PC-9 (cell line): ENCODE results near the gene TTLL1. TPM values are rescaled to one million over a fixed set of nuclear protein-coding genes. Genes with fewer than 3 reads are reported as not detected.

ENCODE experiments used
- BruUV-seq: library from RNA; stranded (reverse); fragments of 400-500 nt; replicated peaks from 2 replicates; lab custom pipeline; 2021; lab: Mats Ljungman, UMichigan
- CTCF ChIA-PET: fragments of 300-600 bp; sonication (Branson Sonifier 250); formaldehyde crosslinking; loops from one replicate; lab custom pipeline; 2022; ENCODE audit warnings: antibody characterized with exemption; lab: Charles Lee
- POLR2A ChIA-PET: fragments of 300-600 bp; sonication (Branson Sonifier 250); formaldehyde crosslinking; loops from one replicate; lab custom pipeline; 2022; ENCODE audit warnings: antibody characterized with exemption; ENCODE audit not compliant: unreplicated experiment; lab: Charles Lee
- DNase-seq, 2 experiments: peaks; one replicate each; pipeline versions ENCODE4 v3.0.0 to v3.0.0-alpha.2; 2015 to 2022; ENCODE audit warnings: mixed read lengths in 1 of 2
- H2AFZ ChIP-seq: fragments of 200-600 bp; sonication (generic); 2 replicates; pipeline ENCODE4 v1.8.1; 2017; ENCODE audit warnings: antibody characterized with exemption
- H3F3A ChIP-seq: fragments of 200-600 bp; sonication (generic); 2 replicates; pipeline ENCODE4 v1.8.1; 2017; ENCODE audit warnings: antibody characterized with exemption, mild to moderate bottlenecking, low read depth; ENCODE audit not compliant: insufficient read depth
- H3K27ac ChIP-seq: fragments of 200-600 bp; sonication (generic); 2 replicates; pipeline ENCODE4 v1.6.1; 2016; ENCODE audit warnings: mixed run types
- H3K27me3 ChIP-seq: fragments of 200-600 bp; sonication (generic); 2 replicates; pipeline ENCODE4 v1.6.1; 2016; ENCODE audit warnings: low read depth, mixed run types; ENCODE audit not compliant: insufficient read depth
- H3K36me3 ChIP-seq: fragments of 200-600 bp; sonication (generic); 2 replicates; pipeline ENCODE4 v1.6.1; 2016; ENCODE audit warnings: low read depth, mixed run types
- H3K4me1 ChIP-seq: fragments of 200-600 bp; sonication (generic); replicated peaks from 2 replicates; pipeline ENCODE4 v1.6.1; 2016; ENCODE audit warnings: mixed run types; ENCODE audit not compliant: insufficient read depth
- H3K4me2 ChIP-seq: fragments of 200-600 bp; sonication (generic); 2 replicates; pipeline ENCODE4 v1.6.1; 2017; ENCODE audit warnings: mixed run types
- H3K4me3 ChIP-seq: fragments of 200-600 bp; sonication (generic); 2 replicates; pipeline ENCODE4 v1.6.1; 2016; ENCODE audit warnings: mixed run types
- H3K79me2 ChIP-seq: fragments of 200-600 bp; sonication (generic); 2 replicates; pipeline ENCODE4 v1.6.1; 2017; ENCODE audit warnings: low read depth, mixed run types
- H3K9me2 ChIP-seq: fragments of 200-600 bp; sonication (generic); 2 replicates; pipeline ENCODE4 v1.8.1; 2017; ENCODE audit warnings: mild to moderate bottlenecking; ENCODE audit not compliant: insufficient read depth
- H3K9me3 ChIP-seq: fragments of 200-600 bp; sonication (generic); 2 replicates; pipeline ENCODE4 v1.8.1; 2016; ENCODE audit warnings: low read depth; ENCODE audit not compliant: insufficient read depth
- H4K20me1 ChIP-seq: fragments of 200-600 bp; sonication (generic); 2 replicates; pipeline ENCODE4 v1.8.1; 2017; ENCODE audit not compliant: insufficient read depth
- CTCF ChIP-seq: fragments of 200-600 bp; sonication (generic); conservative IDR thresholded peaks from 2 replicates; pipeline ENCODE4 v1.6.1; 2017; ENCODE audit warnings: mixed run types, antibody characterized with exemption, mild to moderate bottlenecking, moderate library complexity
- EZH2 ChIP-seq: fragments of 200-600 bp; sonication (generic); IDR thresholded peaks from 2 replicates; pipeline ENCODE4 v1.8.0; 2017; ENCODE audit warnings: antibody characterized with exemption, low read depth
- intact Hi-C: fragments of 100-400 bp; cut with micrococcal nuclease; formaldehyde crosslinking; loops from one replicate; pipeline ENCODE4 v1.10.0; 2022; ENCODE audit not compliant: unreplicated experiment
- total RNA-seq: library from RNA; stranded (reverse); gene quantifications from 2 replicates; pipeline ENCODE4 v1.2.3, GENCODE V29; 2021

TTLL1 gene
- total RNA-seq, 1 experiment from 2014 or later, result 7.8 TPM

- H3K27ac ChIP-seq, result no peak overlapping the region
- H3K9me3 ChIP-seq, result no peaks in the 10 kb centered on the region
- ChIA-PET POLR2A (interaction anchor here (0.7 kb wide), 1 partner anchor 1350 kb away, joined by 3 read pairs; no protein-coding TSS in a partner anchor), CTCF (no interaction called here)
- H3K4me2 ChIP-seq, result no peak overlapping the region
- TF ChIP-seq EZH2 (no peak), CTCF (no peak)
- DNase-seq, result no peak
- no TSS peak for BruUV-seq
- no peaks in the 10 kb centered on the region for H3K36me3 ChIP-seq
- H4K20me1 ChIP-seq, result no peaks in the 10 kb centered on the region
- H3K4me3 ChIP-seq, result no peak overlapping the region
- intact Hi-C loops, result no loop called here
- no peaks in the 10 kb centered on the region for H3F3A ChIP-seq
- no peaks in the 10 kb centered on the region for H3K4me1 ChIP-seq
- H3K27me3 ChIP-seq, result no peaks in the 10 kb centered on the region
- no peaks in the 10 kb centered on the region for H3K9me2 ChIP-seq
- no peaks in the 10 kb centered on the region for H3K79me2 ChIP-seq
- no peak overlapping the region for H2AFZ ChIP-seq
Observed at GRCh38 chr22:43047605-43048004, 41.6 kb downstream of the TTLL1 start.

GRCh38 chr22:43044290-43044712, 44.9 kb downstream of the TTLL1 start:
- Histone ChIP-seq H3K4me3 (no peak overlapping the region), H3K36me3 (no peaks in the 10 kb centered on the region), H3K4me2 (no peak overlapping the region), H3K9me2 (no peaks in the 10 kb centered on the region), H3K27ac (no peak overlapping the region), H3F3A (no peaks in the 10 kb centered on the region), H3K79me2 (no peaks in the 10 kb centered on the region), H4K20me1 (no peaks in the 10 kb centered on the region), H3K4me1 (no peaks in the 10 kb centered on the region), H3K27me3 (no peaks in the 10 kb centered on the region), H2AFZ (no peak overlapping the region), H3K9me3 (no peaks in the 10 kb centered on the region)
- CTCF ChIA-PET, result interaction anchor here (0.6 kb wide), 1 partner anchor 91 kb away, joined by 6 read pairs; no protein-coding TSS in a partner anchor
- intact Hi-C loops, result no loop called here
- no TSS peak for BruUV-seq
- POLR2A ChIA-PET, result no interaction called here
- TF ChIP-seq EZH2, result no peak
- no peak for TF ChIP-seq CTCF
- no peak for DNase-seq

GRCh38 chr22:43042101-43042780, 47.0 kb downstream of the TTLL1 start:
- no peaks in the 10 kb centered on the region for H3K4me1 ChIP-seq
- no peaks in the 10 kb centered on the region for H3K79me2 ChIP-seq
- no peak overlapping the region for H2AFZ ChIP-seq
- H3K4me2 ChIP-seq, result no peak overlapping the region
- no peaks in the 10 kb centered on the region for H3K9me2 ChIP-seq
- no TSS peak for BruUV-seq
- intact Hi-C loops, result no loop called here
- H4K20me1 ChIP-seq, result no peaks in the 10 kb centered on the region
- no peaks in the 10 kb centered on the region for H3F3A ChIP-seq
- ChIA-PET POLR2A (no interaction called here), CTCF (no interaction called here)
- no peak for DNase-seq
- H3K4me3 ChIP-seq, result no peak overlapping the region
- H3K27me3 ChIP-seq, result no peaks in the 10 kb centered on the region
- no peaks in the 10 kb centered on the region for H3K9me3 ChIP-seq
- no peak overlapping the region for H3K27ac ChIP-seq
- TF ChIP-seq EZH2 (no peak), CTCF (no peak)
- no peaks in the 10 kb centered on the region for H3K36me3 ChIP-seq
